Testis (tissue), 2 donors: ENCODE data around the gene PAK1.

Experiments used
- POLR2A ChIP-seq: fragments of 450-650 bp; IDR thresholded peaks from one replicate; pipeline ENCODE4 v1.6.1; 2017; ENCODE audit warnings: antibody characterized with exemption, mild to moderate bottlenecking, moderate library complexity
- TF ChIP-seq, protein P1 (sequence below), 3 experiments: fragments of 450-650 bp in 2 of 3; fragments of 200-600 bp in 1 of 3; sonication (generic) in 1 of 3; IDR thresholded peaks; one replicate each; pipeline ENCODE4 v1.5.1; 2016 to 2019; ENCODE audit warnings: antibody characterized with exemption in 3 of 3, mild to moderate bottlenecking in 2 of 3, moderate library complexity in 1 of 3

DNA sequence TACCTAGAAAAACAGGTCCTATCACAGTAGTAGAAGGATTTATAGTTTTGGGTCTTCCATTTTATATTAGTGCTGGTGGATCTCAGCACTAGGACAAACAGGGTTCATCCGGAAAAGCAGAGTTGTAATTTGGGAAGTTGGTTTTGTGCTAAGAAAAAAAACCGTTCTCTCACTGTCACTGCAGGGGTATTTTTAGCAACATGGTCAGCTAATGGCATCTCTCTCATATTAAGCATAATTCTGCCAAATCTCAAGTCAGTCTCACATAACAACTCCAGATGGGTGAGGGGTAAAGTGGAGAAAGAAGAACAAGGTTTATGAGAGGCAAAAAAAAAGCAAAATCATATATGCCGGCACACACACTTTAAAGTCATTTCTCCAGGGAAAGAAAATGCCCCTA is 120.8 kb downstream of the PAK1 start:
- TF ChIP-seq POLR2A, result no peak
- TF ChIP-seq, protein P1, sequence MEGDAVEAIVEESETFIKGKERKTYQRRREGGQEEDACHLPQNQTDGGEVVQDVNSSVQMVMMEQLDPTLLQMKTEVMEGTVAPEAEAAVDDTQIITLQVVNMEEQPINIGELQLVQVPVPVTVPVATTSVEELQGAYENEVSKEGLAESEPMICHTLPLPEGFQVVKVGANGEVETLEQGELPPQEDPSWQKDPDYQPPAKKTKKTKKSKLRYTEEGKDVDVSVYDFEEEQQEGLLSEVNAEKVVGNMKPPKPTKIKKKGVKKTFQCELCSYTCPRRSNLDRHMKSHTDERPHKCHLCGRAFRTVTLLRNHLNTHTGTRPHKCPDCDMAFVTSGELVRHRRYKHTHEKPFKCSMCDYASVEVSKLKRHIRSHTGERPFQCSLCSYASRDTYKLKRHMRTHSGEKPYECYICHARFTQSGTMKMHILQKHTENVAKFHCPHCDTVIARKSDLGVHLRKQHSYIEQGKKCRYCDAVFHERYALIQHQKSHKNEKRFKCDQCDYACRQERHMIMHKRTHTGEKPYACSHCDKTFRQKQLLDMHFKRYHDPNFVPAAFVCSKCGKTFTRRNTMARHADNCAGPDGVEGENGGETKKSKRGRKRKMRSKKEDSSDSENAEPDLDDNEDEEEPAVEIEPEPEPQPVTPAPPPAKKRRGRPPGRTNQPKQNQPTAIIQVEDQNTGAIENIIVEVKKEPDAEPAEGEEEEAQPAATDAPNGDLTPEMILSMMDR (IDR thresholded peaks at IDR 0.05), result no peak
